ENCODE measurements around the gene STARD10. TPM values are rescaled to one million over a fixed set of nuclear protein-coding genes. Genes with fewer than 3 reads are reported as not detected.

Gene STARD10
- total RNA-seq, 1 donor from 2014 or later: 170 TPM

- no peaks in the 10 kb centered on the region for H3K9me3 Mint-ChIP-seq
Measured at GRCh38 chr11:72745511-72745910, 48.3 kb downstream of the STARD10 start.

GRCh38 chr11:72744474-72744873 is 49.4 kb downstream of the STARD10 start:
- Mint-ChIP-seq H3K36me3 (no peaks in the 10 kb centered on the region), H3K27me3 (no peaks in the 10 kb centered on the region), H3K4me1 (ENCODE audit: unreplicated experiment) (peaks cover 43% of the 10 kb centered on the region), H3K9me3 (no peaks in the 10 kb centered on the region), H3K27ac (no peak overlapping the region), H3K4me3 (no peak overlapping the region)
- TF ChIP-seq CTCF (conservative IDR thresholded peaks at IDR 0.05): no peak
- DNase-seq (ENCODE audit: extremely low spot score, unreplicated experiment): no peak

More at GRCh38 chr11:72745511-72745910, 48.3 kb downstream of the STARD10 start:
- Mint-ChIP-seq H3K4me3 (no peak overlapping the region), H3K36me3 (no peaks in the 10 kb centered on the region), H3K27ac (no peak overlapping the region), H3K4me1 (ENCODE audit: unreplicated experiment) (peaks cover 37% of the 10 kb centered on the region), H3K27me3 (no peaks in the 10 kb centered on the region)
- no peak for DNase-seq (ENCODE audit: extremely low spot score, unreplicated experiment)
- no peak for TF ChIP-seq CTCF (conservative IDR thresholded peaks at IDR 0.05)

- H3K9me3 Mint-ChIP-seq: no peaks in the 10 kb centered on the region
Measured at GRCh38 chr11:72743321-72744221, 50.3 kb downstream of the STARD10 start.

GRCh38 chr11:72742513-72743320 is 51.1 kb downstream of the STARD10 start:
- peak overlapping the region; percentile 94 for H3K27ac Mint-ChIP-seq
- H3K36me3 Mint-ChIP-seq: no peaks in the 10 kb centered on the region
- H3K9me3 Mint-ChIP-seq: no peaks in the 10 kb centered on the region
- H3K27me3 Mint-ChIP-seq: no peaks in the 10 kb centered on the region
- H3K4me3 Mint-ChIP-seq: peak overlapping the region; percentile 60
- no peak for DNase-seq (ENCODE audit: extremely low spot score, unreplicated experiment)
- peaks cover 33% of the 10 kb centered on the region for H3K4me1 Mint-ChIP-seq (ENCODE audit: unreplicated experiment)
- no peak for TF ChIP-seq CTCF (conservative IDR thresholded peaks at IDR 0.05)

More at GRCh38 chr11:72743321-72744221, 50.3 kb downstream of the STARD10 start:
- H3K27ac Mint-ChIP-seq: peak overlapping the region; percentile 73
- no peaks in the 10 kb centered on the region for H3K36me3 Mint-ChIP-seq
- H3K4me1 Mint-ChIP-seq (ENCODE audit: unreplicated experiment): peaks cover 35% of the 10 kb centered on the region
- H3K4me3 Mint-ChIP-seq: peak overlapping the region; percentile 45
- no peaks in the 10 kb centered on the region for H3K27me3 Mint-ChIP-seq
- no peak for TF ChIP-seq CTCF (conservative IDR thresholded peaks at IDR 0.05)
- DNase-seq (ENCODE audit: extremely low spot score, unreplicated experiment): no peak

- Mint-ChIP-seq H3K27ac (peak overlapping the region; percentile 94), H3K36me3 (no peaks in the 10 kb centered on the region), H3K9me3 (no peaks in the 10 kb centered on the region), H3K4me3 (peak overlapping the region; percentile 60), H3K4me1 (ENCODE audit: unreplicated experiment) (peaks cover 40% of the 10 kb centered on the region), H3K27me3 (no peaks in the 10 kb centered on the region)
- no peak for TF ChIP-seq CTCF (conservative IDR thresholded peaks at IDR 0.05)
- DNase-seq (ENCODE audit: extremely low spot score, unreplicated experiment): no peak
Measured at GRCh38 chr11:72741849-72742512, 51.9 kb downstream of the STARD10 start.
